HG03354 (cell line): ENCODE data around the gene SMIM29.

ENCODE experiments used
- ATAC-seq: cut with Tn5 transposase; IDR thresholded peaks from one replicate; pipeline ENCODE4 v1.9.1; 2021; ENCODE audit warnings: mild to moderate bottlenecking; ENCODE audit not compliant: unreplicated experiment, poor library complexity, severe bottlenecking

Gene SMIM29

DNA sequence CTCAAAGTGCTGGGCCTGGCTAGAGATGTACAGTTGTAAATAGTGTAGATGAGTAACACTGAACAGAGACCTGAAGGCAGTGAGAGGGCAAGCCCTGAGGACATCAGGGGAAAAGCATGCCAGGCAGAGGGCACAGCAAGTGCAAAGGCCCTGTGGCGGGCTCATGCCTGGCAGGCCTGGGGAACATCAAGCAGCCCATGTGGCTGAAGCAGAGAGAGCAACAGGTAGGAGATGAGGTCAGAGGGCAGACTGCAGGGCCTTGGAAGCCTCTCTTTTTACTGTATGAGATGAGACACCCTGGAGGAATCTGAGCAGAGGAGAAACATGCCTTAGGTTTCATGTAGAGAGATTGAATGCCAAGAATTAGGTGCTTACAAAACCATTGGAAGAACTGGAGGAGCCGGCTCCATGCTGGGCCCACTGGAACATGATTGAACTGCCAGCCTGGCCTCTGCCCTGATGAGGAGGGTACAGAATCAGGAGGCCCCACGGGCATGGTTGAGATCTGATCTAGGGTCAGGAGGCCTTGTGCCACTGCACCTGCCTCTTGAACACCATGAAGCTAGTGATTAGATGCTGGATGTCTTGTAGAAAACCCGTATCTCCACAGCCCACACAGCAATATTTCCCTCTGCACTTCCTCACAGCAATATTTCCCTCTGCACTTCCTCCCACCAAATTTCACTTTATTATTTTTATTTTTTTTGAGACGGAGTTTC lies 18.0 kb downstream of the SMIM29 start:
- ATAC-seq: no peak

DNA sequence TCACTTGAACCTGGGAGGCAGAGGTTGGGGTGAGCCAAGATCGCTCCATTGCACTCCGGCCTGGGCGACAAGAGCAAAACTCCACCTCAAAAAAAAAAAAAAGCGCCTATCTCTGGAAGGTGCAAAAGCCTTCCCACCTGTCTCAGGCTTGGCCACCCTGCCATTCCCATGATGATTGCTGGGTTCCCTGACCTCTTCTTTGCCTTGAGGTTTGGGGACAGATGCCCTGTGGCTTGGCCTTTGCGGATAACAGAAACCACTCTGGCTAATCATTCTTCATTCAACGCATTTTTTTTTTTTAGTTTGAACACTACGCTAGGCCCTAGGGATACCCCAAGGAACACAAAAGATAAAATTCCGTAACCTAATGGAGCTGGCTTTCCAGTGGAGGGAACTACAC lies 18.9 kb downstream of the SMIM29 start:
- ATAC-seq: no peak

GRCh38 chr6:34227761-34228421 lies 20.9 kb downstream of the SMIM29 start:
- no peak for ATAC-seq

- ATAC-seq: no peak
Measured at GRCh38 chr6:34226731-34227586, 21.8 kb downstream of the SMIM29 start.

- no peak for ATAC-seq
Measured at GRCh38 chr6:34226066-34226465, 22.7 kb downstream of the SMIM29 start.

- ATAC-seq: no peak
Measured at GRCh38 chr6:34225551-34225950, 23.3 kb downstream of the SMIM29 start.

DNA sequence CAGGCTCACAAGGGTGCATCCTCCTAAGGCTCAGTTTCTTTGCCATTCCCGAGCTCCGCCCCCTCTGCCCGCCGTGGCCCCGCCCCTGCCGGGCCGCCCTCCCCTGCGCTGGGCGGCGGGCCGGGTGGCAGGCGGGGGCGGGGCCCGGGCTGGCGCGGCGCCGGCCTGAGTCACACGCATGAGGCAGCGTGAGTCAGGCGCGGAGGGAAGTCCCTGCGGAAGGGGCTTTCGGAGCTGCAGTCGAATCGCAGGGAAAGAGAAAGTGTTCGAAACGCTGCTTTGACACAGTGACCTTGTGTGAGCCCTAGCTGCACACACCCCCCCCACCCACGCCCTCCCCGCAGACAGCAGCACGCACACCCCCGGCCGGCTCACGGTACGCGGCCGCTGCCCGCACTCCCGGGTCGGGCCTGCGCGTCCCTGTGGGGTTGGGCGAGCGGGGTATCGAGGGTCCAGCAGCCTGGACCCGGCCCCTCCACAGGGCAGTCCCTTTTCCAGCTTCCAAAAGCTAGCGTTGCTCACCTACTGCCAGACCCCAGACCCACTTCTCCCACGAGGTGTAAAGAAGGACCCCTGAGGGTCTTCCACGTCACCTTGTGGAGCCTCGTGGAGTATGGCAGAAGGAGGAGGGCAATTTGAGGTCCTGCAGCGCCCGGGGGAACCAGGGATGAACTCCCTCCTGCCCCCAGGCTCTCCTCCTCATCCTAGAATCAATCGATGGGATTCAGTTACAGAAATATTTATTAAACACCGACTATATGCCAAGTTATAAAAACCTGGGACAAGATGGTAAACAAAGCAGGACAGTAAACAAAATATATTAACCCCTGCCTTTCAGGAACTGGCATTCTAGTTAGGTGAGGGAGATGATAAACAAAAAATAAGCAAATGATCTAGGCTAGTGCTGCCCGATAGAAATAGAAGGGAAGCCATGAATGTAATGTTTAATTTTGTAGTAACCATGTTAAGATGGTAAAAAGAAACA lies 24.6 kb downstream of the SMIM29 start:
- peak; percentile 89 for ATAC-seq

DNA sequence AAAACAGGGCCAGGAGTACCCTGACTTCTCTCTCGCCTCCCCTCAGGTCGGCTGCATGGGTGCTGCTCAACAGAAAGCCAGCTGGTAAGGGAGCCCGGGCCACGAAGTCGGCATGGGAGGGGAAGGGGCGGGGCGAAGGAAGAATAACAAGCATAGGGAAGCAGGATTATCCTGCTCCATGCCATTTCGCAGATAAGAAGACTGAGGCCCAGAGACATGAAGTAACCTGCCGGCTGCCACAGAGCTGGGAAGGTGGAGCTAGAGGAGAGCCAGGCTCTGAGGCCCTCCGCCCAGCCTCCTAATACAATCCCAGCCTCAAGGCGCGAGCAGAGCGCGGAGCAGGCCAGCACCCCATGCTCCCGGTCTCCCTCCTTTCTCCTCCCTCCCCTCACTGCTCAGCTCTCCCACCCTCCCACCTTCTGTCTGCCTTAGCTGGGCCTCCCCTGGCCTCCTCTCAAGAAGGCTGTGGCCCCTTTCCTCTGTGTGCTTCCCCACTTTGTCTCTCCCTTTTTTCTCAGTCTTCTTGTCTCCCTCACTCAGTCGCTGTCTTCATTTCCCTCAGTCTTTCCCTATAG lies 25.3 kb downstream of the SMIM29 start:
- ATAC-seq: peak; percentile 31

DNA sequence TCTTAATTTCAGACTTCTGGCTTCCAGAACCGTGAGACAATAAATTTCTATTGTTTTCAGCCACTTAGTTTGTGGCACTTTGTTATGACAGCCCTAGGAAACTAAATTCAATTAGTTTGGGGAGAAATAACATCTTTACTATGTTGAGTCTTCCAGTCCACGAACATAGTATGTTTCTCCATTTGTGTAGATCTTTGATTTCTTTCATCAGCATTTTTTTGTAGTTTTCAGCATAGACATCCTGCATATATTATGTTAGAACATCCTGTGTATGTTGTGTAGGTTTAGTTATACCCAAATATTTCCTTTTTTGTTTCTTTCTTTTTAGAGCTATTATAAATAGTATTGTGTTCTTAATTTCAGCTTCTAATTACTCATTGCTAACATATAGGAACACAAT lies 30.1 kb downstream of the SMIM29 start:
- no peak for ATAC-seq

DNA sequence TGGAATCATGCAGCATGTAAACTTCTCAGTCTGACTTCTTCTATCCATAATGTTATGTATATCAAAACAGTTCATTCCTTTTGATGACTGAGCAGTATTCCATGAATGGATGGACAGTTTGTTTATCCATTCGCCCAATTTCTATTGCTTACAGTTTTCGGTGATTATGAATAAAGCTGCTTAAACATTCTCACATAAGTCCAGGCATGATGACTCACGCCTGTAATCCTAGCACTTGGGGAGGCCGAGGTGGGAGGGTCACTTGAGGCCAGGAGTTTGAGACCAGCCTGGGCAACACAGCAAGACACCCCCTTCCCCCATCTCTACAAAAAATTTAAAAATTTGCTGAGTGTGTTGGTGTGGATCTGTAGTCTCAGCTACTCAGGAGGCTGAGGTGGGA lies 35.0 kb downstream of the SMIM29 start:
- no peak for ATAC-seq

DNA sequence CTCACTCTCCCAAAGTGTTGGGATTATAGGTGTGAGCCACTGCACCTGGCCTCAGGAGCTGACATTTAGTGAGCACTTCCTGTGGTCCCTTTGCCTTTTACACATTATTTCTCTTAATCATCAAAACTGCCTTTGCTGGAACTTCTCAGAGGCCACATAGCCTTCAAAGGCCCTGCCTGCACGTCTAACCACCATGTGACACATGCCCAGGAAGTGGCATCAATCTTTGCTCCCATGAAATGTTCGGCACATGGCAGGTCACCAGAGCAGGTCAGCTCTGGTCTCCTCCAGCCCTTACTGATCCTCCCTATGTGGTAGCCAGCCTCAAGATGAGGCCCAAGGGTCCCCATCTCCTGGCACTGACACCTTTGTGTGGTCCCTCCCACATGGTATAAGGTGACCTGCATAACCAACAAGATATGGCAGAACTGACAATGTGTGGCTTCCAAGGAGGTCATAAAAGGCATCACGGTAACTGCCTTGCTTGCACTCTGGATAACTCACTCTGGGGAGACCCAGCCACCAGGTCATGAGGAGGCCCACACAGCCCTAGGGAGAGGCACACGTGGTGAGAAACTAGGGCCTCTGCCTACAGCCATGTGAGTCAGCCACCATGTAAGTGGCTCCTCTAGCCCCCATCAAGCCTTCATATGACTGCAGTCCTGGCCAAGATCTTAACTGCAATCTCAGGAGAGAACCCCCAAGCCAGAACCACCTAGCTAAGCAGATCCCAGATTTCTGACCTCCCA lies 40.9 kb downstream of the SMIM29 start:
- no peak for ATAC-seq

- no peak for ATAC-seq
Measured at GRCh38 chr6:34206726-34207125, 42.1 kb downstream of the SMIM29 start.

DNA sequence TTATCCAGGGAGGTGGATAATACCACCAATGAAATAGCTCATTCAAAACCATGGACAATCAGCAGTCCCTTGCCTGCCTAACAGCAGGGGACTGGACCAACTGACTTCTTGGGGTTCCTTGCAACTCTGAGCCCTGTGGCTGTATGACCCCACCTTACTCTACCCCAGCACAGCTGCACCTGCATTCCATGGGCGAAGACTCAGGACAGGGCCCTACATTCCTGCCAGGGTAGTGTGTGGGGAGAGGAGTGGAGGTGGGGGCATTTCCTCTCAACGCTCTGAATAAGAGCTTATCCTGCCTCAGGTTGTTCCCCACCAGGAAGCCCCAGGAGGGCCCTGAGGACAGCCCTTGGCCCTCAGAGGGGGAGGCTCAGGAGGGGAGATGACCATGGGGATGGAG lies 42.9 kb downstream of the SMIM29 start:
- no peak for ATAC-seq

GRCh38 chr6:34205466-34205865 lies 43.3 kb downstream of the SMIM29 start:
- ATAC-seq: no peak

GRCh38 chr6:34204693-34205092 lies 44.1 kb downstream of the SMIM29 start:
- no peak for ATAC-seq

- ATAC-seq: no peak
Measured at GRCh38 chr6:34202329-34203201, 46.2 kb downstream of the SMIM29 start.

GRCh38 chr6:34201455-34202107 lies 47.2 kb downstream of the SMIM29 start:
- ATAC-seq: no peak
